ENCODE measurements around the gene TMEM126B.

The TMEM126B gene

DNA sequence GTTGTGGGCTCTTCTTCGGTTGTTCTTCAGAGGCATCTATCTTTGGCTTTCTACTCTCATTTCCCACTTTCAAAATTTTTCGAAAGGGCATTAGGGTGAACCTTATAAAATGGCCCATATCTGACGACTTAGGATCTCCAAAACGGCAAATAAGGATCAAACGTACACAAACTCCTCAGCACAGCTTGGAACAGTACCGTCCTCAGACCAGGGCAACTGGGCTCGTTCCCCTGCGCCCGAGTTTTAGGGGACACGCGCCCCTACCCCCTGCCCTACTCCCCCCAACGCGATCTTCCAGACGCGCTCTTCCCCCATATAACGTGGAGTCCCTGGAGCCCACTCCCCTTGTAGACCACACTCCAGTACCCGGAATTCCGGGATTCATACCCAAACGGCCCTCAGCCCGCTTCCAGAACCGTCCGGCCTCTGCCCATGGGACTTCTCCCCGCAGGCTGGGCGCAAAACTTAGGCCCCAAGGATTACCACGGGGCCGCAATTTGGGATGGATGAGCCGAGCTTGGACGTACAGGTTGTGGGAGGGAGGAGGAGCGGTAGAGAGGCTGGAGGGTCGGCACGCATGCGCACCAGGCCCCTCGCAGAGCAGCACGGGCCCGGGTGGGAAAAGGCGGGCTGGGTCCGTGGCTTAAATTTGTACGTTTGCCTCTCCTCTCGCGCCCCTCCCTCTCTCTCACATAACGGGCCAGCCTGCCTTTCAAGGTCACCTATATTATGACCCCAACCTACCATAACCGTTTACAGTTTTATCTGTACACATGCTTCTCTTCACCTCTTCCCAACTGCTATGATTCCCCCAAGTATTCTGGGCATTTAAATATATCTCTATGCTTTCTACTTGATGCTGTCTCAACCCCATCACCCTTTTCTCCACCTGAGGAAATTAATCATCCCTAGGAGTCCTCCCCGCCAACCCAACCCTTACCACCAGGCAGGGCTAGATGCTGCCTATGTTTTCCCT, 54.2 kb downstream of the TMEM126B start:
- peak; percentile 48 to 79 for DNase-seq
- TF ChIP-seq CTCF (IDR thresholded peaks at IDR 0.05) = no peak

DNA sequence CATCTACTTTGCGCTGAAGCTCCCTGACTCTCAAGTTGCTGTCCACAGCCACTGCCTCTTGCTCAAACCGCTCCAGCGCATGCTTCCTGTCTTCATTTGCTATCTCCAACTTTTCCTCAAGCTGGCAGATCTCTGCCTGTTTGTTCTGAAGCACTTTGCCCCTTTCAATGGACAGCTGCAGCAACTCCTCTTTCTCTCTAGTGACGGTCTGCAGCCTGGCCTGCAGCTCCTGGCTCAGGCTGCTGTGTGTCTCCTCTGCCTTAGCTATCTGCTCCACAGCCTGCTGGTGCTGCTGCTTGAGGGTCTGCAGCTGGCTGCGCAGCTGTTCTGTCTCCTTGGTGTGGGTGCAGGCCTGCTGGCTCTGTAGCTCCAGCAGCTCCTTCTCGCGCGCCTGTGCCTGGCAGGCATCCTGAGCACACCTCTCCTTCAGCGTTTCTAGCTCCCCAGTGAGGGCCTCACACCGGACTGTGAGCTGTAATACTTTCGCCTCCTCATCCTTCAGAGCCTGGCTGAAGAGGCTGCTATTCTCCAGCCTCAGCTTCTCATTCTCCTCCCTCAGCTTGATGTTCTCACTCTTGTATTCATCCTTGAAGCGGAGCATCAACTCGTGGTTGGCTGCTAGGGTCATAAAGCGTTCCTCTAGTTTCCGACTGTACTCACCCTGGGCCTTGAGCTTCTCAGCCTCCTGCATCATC, 56.9 kb downstream of the TMEM126B start:
- Histone ChIP-seq H3K36me3 (peaks cover 0 to 3% (median 0%) of the 10 kb centered on the region in 3 donors), H3K9me3 (no peaks in the 10 kb centered on the region), H3K27me3 (no peaks in the 10 kb centered on the region), H3K4me3 (peak overlapping the region; percentile 49 to 58), H3K27ac (peak overlapping the region; percentile 74 to 80), H3K4me1 (peaks cover 0 to 25% (median 10%) of the 10 kb centered on the region in 4 donors)
- DNase-seq = no peak
- no peak for TF ChIP-seq CTCF (IDR thresholded peaks at IDR 0.05)
- intact Hi-C loops (cut with DNase I; ENCODE audit: low total_unique reads) = no loop called here

More for the DNA sequence above, 54.2 kb downstream of the TMEM126B start:
- no peaks in the 10 kb centered on the region for H3K9me3 ChIP-seq
- peaks cover 0 to 25% (median 10%) of the 10 kb centered on the region in 4 donors for H3K4me1 ChIP-seq
- peak overlapping the region; percentile 42 to 52 for H3K27ac ChIP-seq
- intact Hi-C loops (cut with DNase I; ENCODE audit: low total_unique reads) = no loop called here
- H3K27me3 ChIP-seq = no peaks in the 10 kb centered on the region
- H3K4me3 ChIP-seq = peak overlapping the region; percentile 54 to 65
- no peaks in the 10 kb centered on the region for H3K36me3 ChIP-seq

GRCh38 chr11:85685820-85686459, 57.5 kb downstream of the TMEM126B start, which contains the start of gene CCDC89:
Gene CCDC89 (minus strand): TSS chr11:85686195. CDS start chr11:85686130, 65 bp downstream.
- H3K4me3 ChIP-seq = peak within 1 kb of the TSS; percentile 49 to 58
- peaks cover 0 to 10% (median 0%) of the 10 kb centered on the region in 3 donors for H3K36me3 ChIP-seq
- no peak for TF ChIP-seq CTCF (IDR thresholded peaks at IDR 0.05)
- H3K4me1 ChIP-seq = peaks cover 0 to 25% (median 10%) of the 10 kb centered on the region in 4 donors
- H3K9me3 ChIP-seq = no peaks in the 10 kb centered on the region
- peak; percentile 79 to 91 for DNase-seq
- intact Hi-C loops (cut with DNase I; ENCODE audit: low total_unique reads) = no loop called here
- peak within 1 kb of the TSS; percentile 74 to 80 for H3K27ac ChIP-seq
- no peaks in the 10 kb centered on the region for H3K27me3 ChIP-seq

All from tibial artery (tissue), 4 donors.